Measurements from ENCODE around the gene LGI1. TPM values are rescaled to one million over a fixed set of nuclear protein-coding genes. Genes with fewer than 3 reads are reported as not detected.
A peak's percentile ranks its signal among the peaks of the same experiment; 100 is the strongest.

LGI1 gene
- total RNA-seq, 1 experiment from 2014 or later = not detected

GRCh38 chr10:93820434-93820833, 62.7 kb downstream of the LGI1 start:
- Histone ChIP-seq H3K27ac (ENCODE audit: low read length) (no peak overlapping the region), H3K9me3 (ENCODE audit: control insufficient read depth, insufficient read depth, low read depth, low read length) (no peaks in the 10 kb centered on the region), H3K36me3 (ENCODE audit: control insufficient read depth, insufficient read depth, low read length) (no peaks in the 10 kb centered on the region), H3K27me3 (ENCODE audit: control insufficient read depth, insufficient read depth, low read length) (peaks cover 15% of the 10 kb centered on the region), H3K4me1 (ENCODE audit: control insufficient read depth, insufficient read depth, low read length) (peaks cover 5% of the 10 kb centered on the region; the same call in 1 of the 2 replicates), H3K4me3 (ENCODE audit: low read depth in 2 of 2, low read length in 2 of 2) (no peak overlapping the region)
- no TSS peak for BruUV-seq (replicated peaks)
- TF ChIP-seq SIN3A (IDR thresholded peaks at IDR 0.05; ENCODE audit: borderline replicate concordance, insufficient read depth, low read depth, low read length) (no peak), POLR2AphosphoS5 (IDR thresholded peaks at IDR 0.05; ENCODE audit: low read depth, low read length) (no peak), REST (IDR thresholded peaks at IDR 0.05; ENCODE audit: insufficient read depth in 1 of 2, low read depth in 2 of 2, low read length in 1 of 2) (no peak), CTCF (IDR thresholded peaks at IDR 0.05) (no peak), TCF7L2 (IDR thresholded peaks at IDR 0.05; ENCODE audit: low read depth, low read length) (no peak)
- CTCF ChIA-PET = interaction anchor here (1.5 kb wide), 1 partner anchor 76 kb away, joined by 5 read pairs; no protein-coding TSS in a partner anchor
- in situ Hi-C loops (cut with HindIII; ENCODE audit: low pct_unique_long_range_greater_than_20kb, low sequenced_read_pairs) = no loop called here
- POLR2A ChIA-PET = no interaction called here
- intact Hi-C loops (cut with micrococcal nuclease; ENCODE audit: unreplicated experiment) = loop anchor here (5.0 kb wide), 2 partner anchors 37 to 502 kb away; no protein-coding TSS in a partner anchor
- DNase-seq (ENCODE audit: low read depth, low spot score) (no peak), ATAC-seq (no peak)

- DNase-seq (ENCODE audit: low read depth, low spot score) = no peak
- Histone ChIP-seq H3K36me3 (ENCODE audit: control insufficient read depth, insufficient read depth, low read length) (no peaks in the 10 kb centered on the region), H3K9me3 (ENCODE audit: control insufficient read depth, insufficient read depth, low read depth, low read length) (no peaks in the 10 kb centered on the region), H3K27me3 (ENCODE audit: control insufficient read depth, insufficient read depth, low read length) (peaks cover 15% of the 10 kb centered on the region), H3K4me3 (ENCODE audit: low read depth in 2 of 2, low read length in 2 of 2) (no peak overlapping the region), H3K4me1 (ENCODE audit: control insufficient read depth, insufficient read depth, low read length) (no peaks in the 10 kb centered on the region), H3K27ac (ENCODE audit: low read length) (no peak overlapping the region)
- POLR2A ChIA-PET = no interaction called here
- CTCF ChIA-PET = interaction anchor here (0.5 to 1.5 kb wide), 8 partner anchors 20 to 499 kb away, joined by 3 to 17 read pairs (median 3); no protein-coding TSS in a partner anchor
- TF ChIP-seq CTCF (IDR thresholded peaks at IDR 0.05) = peak; percentile 73
- TF ChIP-seq SIN3A (IDR thresholded peaks at IDR 0.05; ENCODE audit: borderline replicate concordance, insufficient read depth, low read depth, low read length) = no peak
- in situ Hi-C loops (cut with HindIII; ENCODE audit: low pct_unique_long_range_greater_than_20kb, low sequenced_read_pairs) = no loop called here
- peak; percentile 78 for ATAC-seq
- intact Hi-C loops (cut with micrococcal nuclease; ENCODE audit: unreplicated experiment) = loop anchor here (5.0 kb wide), 2 partner anchors 36 to 501 kb away; no protein-coding TSS in a partner anchor
- BruUV-seq (replicated peaks) = no TSS peak
Observed at GRCh38 chr10:93821051-93821772, 63.5 kb downstream of the LGI1 start.

Data from Panc1 (cell line).